ENCODE measurements around the gene UGT2B7. TPM values are rescaled to one million over a fixed set of nuclear protein-coding genes. Genes with fewer than 3 reads are reported as not detected.
"Not testable (repeated sequence)": the region's sequence is repeated elsewhere in the genome, so short reads cannot be mapped to it uniquely, and the experiment has no call there.

The UGT2B7 gene
- 0.90 TPM for polyA plus RNA-seq (2013, experiment 1 of 2)
- polyA plus RNA-seq (2013, experiment 2 of 2) = 1.5 TPM

GRCh38 chr4:69096111-69096656 lies at the start of gene UGT2B7:
UGT2B7 (plus strand) TSS chr4:69096474; CDS start chr4:69096521, 47 bp downstream.
- no peak within 1 kb of the TSS for H3K4me3 ChIP-seq (ENCODE audit: low read length)
- no peak within 1 kb of the TSS for H3K9ac ChIP-seq (ENCODE audit: low read depth, low read length)
- no peaks in the 10 kb centered on the region for H3K4me1 ChIP-seq (ENCODE audit: insufficient read depth, low read length)
- no peaks in the 10 kb centered on the region for H3K36me3 ChIP-seq (ENCODE audit: insufficient read depth, low read length)
- no peaks in the 10 kb centered on the region for H3K27me3 ChIP-seq (ENCODE audit: insufficient read depth, low read length)
- no peak within 1 kb of the TSS for H3K27ac ChIP-seq (ENCODE audit: low read depth, low read length)
- H3K9me3 ChIP-seq (ENCODE audit: insufficient read depth, low read depth, low read length) = no peaks in the 10 kb centered on the region

DNA sequence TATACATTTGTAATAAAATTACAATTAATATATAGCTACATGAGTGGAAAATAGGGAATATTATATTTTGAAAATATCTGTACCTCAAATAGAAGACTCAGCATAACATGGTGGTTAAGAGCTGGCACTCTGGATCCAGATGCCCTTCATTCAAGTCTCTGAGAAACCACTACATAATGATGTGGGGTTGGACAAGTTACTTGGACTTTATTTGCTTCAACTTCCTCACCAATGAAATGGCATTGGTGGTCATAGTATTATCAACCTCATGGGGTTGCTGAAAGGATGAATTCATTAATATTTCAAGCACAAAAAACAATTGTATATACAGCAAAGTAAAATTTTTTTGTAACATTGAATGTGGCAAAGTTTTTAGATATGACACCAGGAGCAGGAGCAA lies 46.4 kb upstream of the UGT2B7 start:
- Histone ChIP-seq H3K9ac (ENCODE audit: low read depth, low read length) (no peak overlapping the region), H3K36me3 (ENCODE audit: insufficient read depth, low read length) (no peaks in the 10 kb centered on the region), H3K4me3 (ENCODE audit: low read length) (no peak overlapping the region), H3K4me1 (ENCODE audit: insufficient read depth, low read length) (0 out of 2 replicates have a peak, but pooled peaks cover 12% of the 10 kb centered on the region), H3K27ac (ENCODE audit: low read depth, low read length) (no peak overlapping the region), H3K9me3 (ENCODE audit: insufficient read depth, low read depth, low read length) (0 out of 2 replicates have a peak, but pooled peaks cover 5% of the 10 kb centered on the region), H3K27me3 (ENCODE audit: insufficient read depth, low read length) (no peaks in the 10 kb centered on the region)

GRCh38 chr4:69050853-69051575 lies 45.3 kb upstream of the UGT2B7 start:
- H3K27me3 ChIP-seq (ENCODE audit: insufficient read depth, low read length); H3K4me3 ChIP-seq (ENCODE audit: low read length); H3K27ac ChIP-seq (ENCODE audit: low read depth, low read length); H3K9me3 ChIP-seq (ENCODE audit: insufficient read depth, low read depth, low read length); H3K36me3 ChIP-seq (ENCODE audit: insufficient read depth, low read length); H3K9ac ChIP-seq (ENCODE audit: low read depth, low read length): not testable (repeated sequence)
- 73% methylated on average over 12 of the region's 12 CpGs for WGBS
- 0 out of 2 replicates have a peak, but pooled peaks cover 12% of the 10 kb centered on the region for H3K4me1 ChIP-seq (ENCODE audit: insufficient read depth, low read length)

GRCh38 chr4:69051576-69051943 lies 44.7 kb upstream of the UGT2B7 start:
- H3K4me3 ChIP-seq (ENCODE audit: low read length) = no peak overlapping the region
- 93% methylated on average over 4 of the region's 4 CpGs for WGBS
- no peaks in the 10 kb centered on the region for H3K9me3 ChIP-seq (ENCODE audit: insufficient read depth, low read depth, low read length)
- 0 out of 2 replicates have a peak, but pooled peaks cover 12% of the 10 kb centered on the region for H3K4me1 ChIP-seq (ENCODE audit: insufficient read depth, low read length)
- no peaks in the 10 kb centered on the region for H3K27me3 ChIP-seq (ENCODE audit: insufficient read depth, low read length)
- no peak overlapping the region for H3K9ac ChIP-seq (ENCODE audit: low read depth, low read length)
- no peak overlapping the region for H3K27ac ChIP-seq (ENCODE audit: low read depth, low read length)
- H3K36me3 ChIP-seq (ENCODE audit: insufficient read depth, low read length) = no peaks in the 10 kb centered on the region

DNA sequence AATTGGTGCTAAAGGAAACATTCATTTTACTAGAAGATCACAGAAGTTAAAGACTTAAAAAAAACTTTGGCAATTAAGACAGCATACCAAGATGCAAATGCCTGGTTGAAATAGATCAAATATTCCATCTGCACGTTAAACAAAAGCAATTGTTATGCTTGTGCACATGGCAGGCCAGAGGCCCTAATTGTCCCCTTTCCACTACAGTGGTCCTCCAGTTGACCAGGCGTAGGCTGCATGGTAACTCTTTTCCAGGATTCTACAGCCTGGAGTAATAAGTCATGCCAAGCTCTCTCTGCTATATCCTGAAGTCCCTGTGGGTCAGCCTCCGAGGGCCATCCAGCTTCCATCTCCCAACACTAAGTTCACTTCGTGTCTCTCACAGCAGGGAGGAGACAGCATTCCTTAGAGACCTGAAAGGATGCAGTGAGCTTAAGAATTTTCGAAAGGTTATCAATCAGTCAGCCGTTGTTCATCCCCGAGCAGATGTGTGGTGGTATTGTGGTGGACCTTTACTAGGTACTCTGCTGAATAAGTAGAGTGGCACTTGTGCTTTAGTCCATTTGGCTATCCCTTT lies 42.9 kb upstream of the UGT2B7 start:
- H3K4me3 ChIP-seq (ENCODE audit: low read length); H3K9me3 ChIP-seq (ENCODE audit: insufficient read depth, low read depth, low read length); H3K36me3 ChIP-seq (ENCODE audit: insufficient read depth, low read length); H3K9ac ChIP-seq (ENCODE audit: low read depth, low read length); H3K27me3 ChIP-seq (ENCODE audit: insufficient read depth, low read length); H3K27ac ChIP-seq (ENCODE audit: low read depth, low read length): not testable (repeated sequence)
- 82% methylated on average over 7 of the region's 7 CpGs for WGBS
- H3K4me1 ChIP-seq (ENCODE audit: insufficient read depth, low read length) = peaks cover 28% of the 10 kb centered on the region

DNA sequence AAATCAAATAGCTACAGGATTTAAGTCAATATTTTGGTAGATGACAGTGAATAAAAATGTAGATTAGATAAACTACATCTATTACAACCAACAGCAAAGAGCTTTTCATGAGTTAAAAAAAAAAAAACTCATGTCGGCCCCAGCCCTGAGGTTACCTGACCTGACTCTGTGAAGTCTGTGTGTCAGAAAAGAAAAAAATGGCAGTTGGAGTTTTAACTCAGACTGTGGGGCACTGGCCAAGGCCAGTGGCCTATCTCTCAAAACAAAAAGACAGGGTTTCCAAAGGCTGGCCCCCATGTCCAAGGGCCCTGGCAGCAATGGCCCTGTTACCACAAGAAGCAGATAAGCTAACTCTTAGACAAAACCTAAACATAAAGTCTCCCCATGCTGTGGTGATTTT lies 42.2 kb upstream of the UGT2B7 start:
- peaks cover 34% of the 10 kb centered on the region for H3K4me1 ChIP-seq (ENCODE audit: insufficient read depth, low read length)
- not testable (repeated sequence) for H3K9ac ChIP-seq (ENCODE audit: low read depth, low read length); H3K27ac ChIP-seq (ENCODE audit: low read depth, low read length); H3K4me3 ChIP-seq (ENCODE audit: low read length); H3K36me3 ChIP-seq (ENCODE audit: insufficient read depth, low read length); H3K27me3 ChIP-seq (ENCODE audit: insufficient read depth, low read length); H3K9me3 ChIP-seq (ENCODE audit: insufficient read depth, low read depth, low read length)
- WGBS = 100% methylated on average over 1 of the region's 1 CpG

DNA sequence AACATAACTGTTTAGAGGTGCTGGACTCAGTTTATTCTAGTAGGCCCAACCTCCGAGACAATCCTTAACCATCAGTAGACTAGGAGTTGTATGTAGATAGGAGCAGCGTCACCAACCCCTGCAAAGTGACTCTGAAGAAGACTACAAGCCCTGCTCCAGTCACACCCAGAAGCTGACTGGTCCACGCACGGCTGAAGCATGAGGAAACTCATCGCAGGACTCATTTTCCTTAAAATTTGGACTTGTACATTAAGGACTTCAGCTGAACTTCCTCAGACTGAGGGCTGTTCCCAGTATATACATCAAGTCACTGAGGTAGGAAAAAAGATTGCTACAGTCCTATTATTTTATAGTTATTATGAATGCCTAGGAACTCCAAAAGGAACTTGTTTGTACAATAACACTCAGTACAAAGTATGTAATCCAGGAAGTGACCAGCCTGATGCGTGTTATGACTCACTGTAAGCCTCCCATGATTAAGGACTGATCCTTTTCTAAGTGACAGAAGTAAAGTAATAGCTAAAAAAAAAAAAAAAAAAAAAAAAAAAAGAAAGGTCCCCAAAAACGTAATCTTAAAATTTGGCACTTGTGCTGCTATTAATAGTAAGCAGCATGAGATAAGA lies 41.6 kb upstream of the UGT2B7 start:
- Histone ChIP-seq H3K4me3 (ENCODE audit: low read length) (no peak overlapping the region), H3K4me1 (ENCODE audit: insufficient read depth, low read length) (peaks cover 36% of the 10 kb centered on the region), H3K9ac (ENCODE audit: low read depth, low read length) (no peak overlapping the region), H3K27ac (ENCODE audit: low read depth, low read length) (no peak overlapping the region), H3K36me3 (ENCODE audit: insufficient read depth, low read length) (no peaks in the 10 kb centered on the region), H3K9me3 (ENCODE audit: insufficient read depth, low read depth, low read length) (no peaks in the 10 kb centered on the region), H3K27me3 (ENCODE audit: insufficient read depth, low read length) (no peaks in the 10 kb centered on the region)
- 95% methylated on average over 5 of the region's 7 CpGs for WGBS

- no peaks in the 10 kb centered on the region for H3K27me3 ChIP-seq (ENCODE audit: insufficient read depth, low read length)
- no peaks in the 10 kb centered on the region for H3K9me3 ChIP-seq (ENCODE audit: insufficient read depth, low read depth, low read length)
- H3K9ac ChIP-seq (ENCODE audit: low read depth, low read length) = no peak overlapping the region
- peaks cover 34% of the 10 kb centered on the region for H3K4me1 ChIP-seq (ENCODE audit: insufficient read depth, low read length)
- H3K27ac ChIP-seq (ENCODE audit: low read depth, low read length) = no peak overlapping the region
- WGBS = 99% methylated on average over 6 of the region's 6 CpGs
- no peak overlapping the region for H3K4me3 ChIP-seq (ENCODE audit: low read length)
- no peaks in the 10 kb centered on the region for H3K36me3 ChIP-seq (ENCODE audit: insufficient read depth, low read length)
These were observed 40.1 kb upstream of the UGT2B7 start for GRCh38 chr4:69056150-69056549.

DNA sequence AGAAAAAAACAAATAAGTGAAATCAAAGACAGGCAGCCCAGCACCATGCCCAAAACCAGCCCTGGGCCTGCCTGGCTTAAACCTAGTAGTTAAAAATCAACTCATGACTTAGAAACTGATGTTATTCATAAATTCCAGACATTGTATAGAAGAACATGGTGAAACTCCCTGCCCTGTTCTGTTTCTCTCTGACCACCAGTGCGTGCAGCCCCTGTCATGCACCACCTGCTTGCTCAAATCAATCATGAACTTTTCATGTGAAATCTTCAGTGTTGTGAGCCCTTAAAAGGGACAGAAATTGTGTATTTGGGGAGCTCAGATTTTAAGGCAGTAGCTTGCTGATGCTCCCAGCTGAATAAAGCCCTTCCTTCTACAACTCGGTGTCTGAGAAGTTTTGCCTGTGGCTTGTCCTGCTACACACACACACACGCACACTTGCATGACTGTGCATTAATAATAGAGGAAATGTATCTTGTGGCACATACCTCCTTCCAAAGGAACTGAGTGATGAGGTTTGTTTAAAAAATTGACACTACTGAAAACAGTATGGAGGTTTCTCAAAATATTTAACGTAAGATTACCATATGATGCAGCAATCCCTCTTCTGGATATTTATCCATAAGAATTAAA lies 39.2 kb upstream of the UGT2B7 start:
- WGBS = 61% methylated on average over 2 of the region's 4 CpGs
- H3K4me3 ChIP-seq (ENCODE audit: low read length) = peak overlapping the region; percentile 34; the same call in 1 of the 2 replicates
- H3K4me1 ChIP-seq (ENCODE audit: insufficient read depth, low read length) = peaks cover 31% of the 10 kb centered on the region

GRCh38 chr4:69057620-69058409 lies 38.5 kb upstream of the UGT2B7 start:
- Histone ChIP-seq H3K36me3 (ENCODE audit: insufficient read depth, low read length) (no peaks in the 10 kb centered on the region), H3K9ac (ENCODE audit: low read depth, low read length) (peak overlapping the region; percentile 35; the same call in 1 of the 2 replicates), H3K27me3 (ENCODE audit: insufficient read depth, low read length) (no peaks in the 10 kb centered on the region), H3K9me3 (ENCODE audit: insufficient read depth, low read depth, low read length) (no peaks in the 10 kb centered on the region), H3K27ac (ENCODE audit: low read depth, low read length) (peak overlapping the region; percentile 79), H3K4me1 (ENCODE audit: insufficient read depth, low read length) (peaks cover 31% of the 10 kb centered on the region), H3K4me3 (ENCODE audit: low read length) (peak overlapping the region; percentile 34)
- 30% methylated on average over 4 of the region's 5 CpGs for WGBS

More for the DNA sequence above, 39.2 kb upstream of the UGT2B7 start:
- Histone ChIP-seq H3K9me3 (ENCODE audit: insufficient read depth, low read depth, low read length) (no peaks in the 10 kb centered on the region), H3K27ac (ENCODE audit: low read depth, low read length) (peak overlapping the region; percentile 79; the same call in 1 of the 2 replicates), H3K36me3 (ENCODE audit: insufficient read depth, low read length) (no peaks in the 10 kb centered on the region), H3K9ac (ENCODE audit: low read depth, low read length) (no peak overlapping the region), H3K27me3 (ENCODE audit: insufficient read depth, low read length) (no peaks in the 10 kb centered on the region)

Measured in HUES64 (cell line).